Spleen (tissue), 11 donors: ENCODE results near the gene TRHDE. TPM values are rescaled to one million over a fixed set of nuclear protein-coding genes. Genes with fewer than 3 reads are reported as not detected.

Experiments used
- DNase-seq: peaks from one replicate; pipeline ENCODE4 v3.0.0-alpha.2; 2020
- H3K27ac ChIP-seq, 8 donors: fragments of 200-600 bp; sonication (generic) in 7 of 8; 1 replicate in 4 of 8; 2 replicates in 4 of 8; pipeline versions ENCODE4 v1.5.0 to v1.8.0; 2016 to 2021; ENCODE audit warnings: inconsistent platforms in 4 of 8, mild to moderate bottlenecking in 4 of 8, moderate library complexity in 1 of 8
- H3K27me3 ChIP-seq, 7 donors: fragments of 200-600 bp; sonication (generic) in 6 of 7; replicated peaks in 1 of 7; 1 replicate in 4 of 7; 2 replicates in 3 of 7; pipeline versions ENCODE4 v1.5.0 to v1.8.0; 2016 to 2021; ENCODE audit warnings: inconsistent platforms in 3 of 7, mild to moderate bottlenecking in 1 of 7
- H3K36me3 ChIP-seq, 6 donors: fragments of 200-600 bp; sonication (generic) in 5 of 6; 1 replicate in 4 of 6; 2 replicates in 2 of 6; pipeline versions ENCODE4 v1.5.0 to v1.8.0; 2016 to 2021; ENCODE audit warnings: inconsistent platforms in 2 of 6
- H3K4me1 ChIP-seq, 6 donors: fragments of 200-600 bp; sonication (generic) in 5 of 6; 1 replicate in 3 of 6; 2 replicates in 3 of 6; pipeline versions ENCODE4 v1.5.0 to v1.8.0; 2016 to 2021; ENCODE audit warnings: inconsistent platforms in 3 of 6
- H3K4me3 ChIP-seq, 8 donors: fragments of 200-600 bp; sonication (generic) in 7 of 8; 1 replicate in 4 of 8; 2 replicates in 4 of 8; pipeline versions ENCODE4 v1.5.0 to v1.8.0; 2016 to 2021; ENCODE audit warnings: inconsistent platforms in 4 of 8, mild to moderate bottlenecking in 4 of 8, moderate library complexity in 2 of 8
- H3K9me3 ChIP-seq, 8 donors: fragments of 200-600 bp; sonication (generic) in 7 of 8; 1 replicate in 4 of 8; 2 replicates in 4 of 8; pipeline versions ENCODE4 v1.5.0 to v1.8.0; 2016 to 2021; ENCODE audit warnings: inconsistent platforms in 4 of 8
- CTCF ChIP-seq, 11 experiments: fragments of 200-600 bp in 7 of 11; fragments of 450-650 bp in 4 of 11; sonication (generic) in 4 of 11; IDR thresholded peaks in 8 of 11; conservative IDR thresholded peaks in 3 of 11; 1 replicate in 7 of 11; 2 replicates in 4 of 11; pipeline versions ENCODE4 v1.4.0 to v1.8.0; 2016 to 2021; ENCODE audit warnings: antibody characterized with exemption in 11 of 11, inconsistent platforms in 4 of 11, mild to moderate bottlenecking in 1 of 11
- POLR2A ChIP-seq, 3 donors: fragments of 450-650 bp; IDR thresholded peaks; one replicate each; pipeline ENCODE4 v1.5.1; 2017; ENCODE audit warnings: antibody characterized with exemption in 3 of 3, mild to moderate bottlenecking in 1 of 3
- POLR2AphosphoS5 ChIP-seq, 3 donors: sonication (generic); formaldehyde crosslinking; IDR thresholded peaks; one replicate each; pipeline ENCODE4 v1.5.1; 2017; ENCODE audit warnings: antibody characterized with exemption in 3 of 3
- WGBS, 5 donors: extraction: QIAGEN DNeasy Blood & Tissue Kit in 3 of 5; methylation state at CpG; one replicate each; pipeline versions ENCODE4 v1.1.5 to v1.1.7; 2013 to 2018; 5-methylcytosine and 5-hydroxymethylcytosine counted together
- intact Hi-C: fragments of 100-400 bp; cut with DNase I; formaldehyde crosslinking; loops from one replicate; pipeline ENCODE4 v1.15.0; 2023; ENCODE audit warnings: low total_unique reads
- polyA plus RNA-seq, 3 donors: library from polyadenylated mRNA; stranded (reverse); fragments of 200-250 nt; gene quantifications; one replicate each; pipeline ENCODE4 v1.2.1, GENCODE V29; 2013
- total RNA-seq, 7 donors: library from RNA; depleted of rRNA in 3 of 7; stranded (reverse); fragments of >200 nt in 3 of 7; fragmentation: NEBNext Ultra II Directional in 4 of 7; extraction: Animal tissue kit (Norgen Biotek cat#: 25700) in 4 of 7; gene quantifications; one replicate each; pipeline versions ENCODE4 v1.1.0 to v1.2.1, GENCODE V29; 2016 to 2021
- donor health status: healthy with polysubstance abuse.
- donor health status: DM: no; HTN: no; CAD: no; lungs with moderate emphysema.
- donor health status: DM: no; HTN: no; CAD: no.
- donor health status: Bipolar disorder and iron deficiency.
- donor health status: healthy.
- donor health status: DM: no; HTN: no; CAD: no.
- donor health status: DM: yes; HTN: yes; CAD: no.

TRHDE gene
- total and polyA plus RNA-seq, 10 donors: 0.26 to 32.7 (median 16.3) TPM

GRCh38 chr12:72380441-72380840, 108.3 kb downstream of the TRHDE start:
- no peak overlapping the region for H3K4me3 ChIP-seq
- H3K27ac ChIP-seq: no peak overlapping the region
- DNase-seq: no peak
- H3K36me3 ChIP-seq: no peaks in the 10 kb centered on the region
- H3K27me3 ChIP-seq: no peaks in the 10 kb centered on the region
- TF ChIP-seq POLR2AphosphoS5 (IDR thresholded peaks at IDR 0.05) (no peak), CTCF (IDR thresholded peaks at IDR 0.05 in 8 of 11, conservative IDR thresholded peaks at IDR 0.05 in 3 of 11) (no peak), POLR2A (IDR thresholded peaks at IDR 0.05) (no peak)
- H3K4me1 ChIP-seq: no peaks in the 10 kb centered on the region
- WGBS, 5 donors: 58 to 87% (median 80%) methylated on average over 2 of the region's 2 CpGs
- H3K9me3 ChIP-seq: peaks cover 0 to 5% (median 0%) of the 10 kb centered on the region in 8 donors
- intact Hi-C loops: no loop called here

DNA sequence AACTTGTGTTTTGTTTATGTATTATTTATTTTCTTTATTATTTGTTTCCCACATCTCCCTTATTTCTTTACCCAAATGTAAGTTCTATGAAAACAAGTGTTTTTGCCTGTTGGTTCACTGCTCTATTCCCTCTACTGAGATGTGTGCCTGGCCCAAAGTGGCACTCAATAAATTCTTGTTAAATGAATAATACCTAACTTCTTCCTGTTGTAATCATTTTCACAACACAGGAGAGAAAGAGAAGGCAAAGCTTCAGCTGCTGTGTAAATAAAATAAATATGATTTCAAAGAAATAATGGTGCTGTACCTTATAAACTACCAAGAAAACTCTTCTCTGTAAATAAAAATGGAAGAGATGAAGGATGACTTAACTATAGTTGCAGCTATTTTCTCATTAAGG, 116.2 kb downstream of the TRHDE start:
- H3K4me3 ChIP-seq: no peak overlapping the region
- H3K9me3 ChIP-seq: no peaks in the 10 kb centered on the region
- no peaks in the 10 kb centered on the region for H3K36me3 ChIP-seq
- H3K27ac ChIP-seq: no peak overlapping the region
- intact Hi-C loops: no loop called here
- H3K4me1 ChIP-seq: no peaks in the 10 kb centered on the region
- DNase-seq: no peak
- no peaks in the 10 kb centered on the region for H3K27me3 ChIP-seq
- TF ChIP-seq POLR2A (IDR thresholded peaks at IDR 0.05) (no peak), POLR2AphosphoS5 (IDR thresholded peaks at IDR 0.05) (no peak), CTCF (IDR thresholded peaks at IDR 0.05 in 8 of 11, conservative IDR thresholded peaks at IDR 0.05 in 3 of 11) (no peak)

DNA sequence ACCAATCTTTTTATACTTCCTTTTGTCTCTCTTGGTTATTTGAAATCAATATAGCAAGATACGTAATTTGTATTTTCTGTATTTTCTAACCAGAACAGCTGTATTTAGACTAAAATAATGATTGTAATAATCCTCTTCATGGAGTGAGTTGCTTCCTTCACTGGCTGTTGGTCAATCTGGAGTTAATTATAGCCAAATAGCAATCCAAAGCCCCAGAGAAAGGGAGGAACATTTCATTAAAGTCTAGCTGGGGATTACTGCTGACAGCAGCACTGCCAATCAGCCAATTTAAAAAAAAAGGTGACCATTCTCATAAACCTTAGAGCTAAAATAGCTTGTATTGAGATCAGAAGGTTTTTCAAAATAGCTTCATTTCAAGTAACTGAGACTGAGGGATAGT, 118.0 kb downstream of the TRHDE start:
- H3K27me3 ChIP-seq: no peaks in the 10 kb centered on the region
- no peak overlapping the region for H3K27ac ChIP-seq
- no peak for TF ChIP-seq POLR2AphosphoS5 (IDR thresholded peaks at IDR 0.05)
- intact Hi-C loops: no loop called here
- no peaks in the 10 kb centered on the region for H3K4me1 ChIP-seq
- no peak overlapping the region for H3K4me3 ChIP-seq
- no peaks in the 10 kb centered on the region for H3K36me3 ChIP-seq
- 90 to 100% (median 96%) methylated on average over 1 of the region's 1 CpG for WGBS, 5 donors
- no peak for DNase-seq
- H3K9me3 ChIP-seq: no peaks in the 10 kb centered on the region

DNA sequence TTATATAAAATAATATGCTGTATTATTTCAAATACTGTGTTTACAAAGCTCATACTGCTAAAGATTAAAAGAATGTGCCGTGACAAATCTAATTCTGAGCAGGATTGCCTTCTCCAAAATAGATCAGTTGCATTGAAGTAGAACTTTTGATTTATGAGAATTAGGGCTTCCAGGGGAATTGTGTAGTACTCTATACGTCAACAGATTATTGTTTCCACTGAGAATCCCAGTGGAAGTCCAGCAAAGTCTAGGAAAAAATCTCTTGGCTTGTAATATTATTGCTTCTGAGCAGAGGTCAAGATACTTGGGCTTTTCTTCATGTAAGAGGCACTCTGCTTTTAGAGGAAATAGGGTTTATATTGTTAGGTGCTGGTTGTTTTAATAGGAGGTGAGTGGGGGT, 133.9 kb downstream of the TRHDE start:
- no peaks in the 10 kb centered on the region for H3K27me3 ChIP-seq
- DNase-seq: no peak
- intact Hi-C loops: no loop called here
- no peak for TF ChIP-seq POLR2A (IDR thresholded peaks at IDR 0.05)
- no peak for TF ChIP-seq CTCF (IDR thresholded peaks at IDR 0.05 in 8 of 11, conservative IDR thresholded peaks at IDR 0.05 in 3 of 11)
- TF ChIP-seq POLR2AphosphoS5 (IDR thresholded peaks at IDR 0.05): no peak
- no peaks in the 10 kb centered on the region for H3K4me1 ChIP-seq
- no peak overlapping the region for H3K4me3 ChIP-seq
- no peaks in the 10 kb centered on the region for H3K36me3 ChIP-seq
- WGBS, 5 donors: 52 to 72% (median 65%) methylated on average over 2 of the region's 2 CpGs
- no peak overlapping the region for H3K27ac ChIP-seq
- no peaks in the 10 kb centered on the region for H3K9me3 ChIP-seq

DNA sequence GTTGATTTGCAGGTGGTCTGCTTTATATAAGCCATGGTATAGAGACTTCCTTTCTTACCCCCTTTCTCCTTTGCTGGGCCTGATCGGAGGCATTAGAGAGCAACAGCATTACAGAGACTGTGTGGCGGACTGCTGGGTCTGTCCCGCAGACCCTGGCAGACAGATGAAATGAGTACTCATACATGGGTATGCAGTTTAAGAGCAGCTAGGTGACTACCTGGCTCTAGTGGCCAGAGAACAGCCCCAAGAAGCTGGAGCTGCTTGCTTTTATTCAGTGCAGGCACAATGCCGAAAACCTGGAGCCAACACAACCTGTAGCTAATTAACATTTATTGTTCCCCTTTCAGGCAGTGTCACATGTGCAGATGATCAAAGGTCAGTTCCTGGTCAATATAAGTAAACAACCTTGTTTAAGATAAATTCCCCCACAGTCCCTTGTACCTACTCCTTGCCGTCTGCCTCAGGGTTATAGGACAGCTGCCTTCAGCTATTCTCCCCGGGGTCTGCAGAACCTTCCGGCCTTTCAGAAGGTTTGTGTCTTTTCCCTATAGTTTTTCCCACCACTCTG, 160.0 kb downstream of the TRHDE start:
- TF ChIP-seq POLR2AphosphoS5 (IDR thresholded peaks at IDR 0.05): no peak
- WGBS, 5 donors: 82 to 95% (median 88%) methylated on average over 7 of the region's 7 CpGs
- H3K9me3 ChIP-seq: peaks cover 0 to 6% (median 2%) of the 10 kb centered on the region in 8 donors
- no peak overlapping the region for H3K4me3 ChIP-seq
- no peaks in the 10 kb centered on the region for H3K4me1 ChIP-seq
- H3K36me3 ChIP-seq: no peaks in the 10 kb centered on the region
- no peak overlapping the region for H3K27ac ChIP-seq
- H3K27me3 ChIP-seq: no peaks in the 10 kb centered on the region
- intact Hi-C loops: no loop called here
- no peak for DNase-seq
